ENCODE results near the gene SETD7. TPM values are rescaled to one million over a fixed set of nuclear protein-coding genes. Genes with fewer than 3 reads are reported as not detected.

Gene SETD7
- total RNA-seq: 48.4 and 85.6 TPM in 2 replicates

GRCh38 chr4:139556071-139556723, at the start of gene SETD7:
SETD7 (minus strand) TSS chr4:139556219; CDS start chr4:139556137, 82 bp downstream.

DNA sequence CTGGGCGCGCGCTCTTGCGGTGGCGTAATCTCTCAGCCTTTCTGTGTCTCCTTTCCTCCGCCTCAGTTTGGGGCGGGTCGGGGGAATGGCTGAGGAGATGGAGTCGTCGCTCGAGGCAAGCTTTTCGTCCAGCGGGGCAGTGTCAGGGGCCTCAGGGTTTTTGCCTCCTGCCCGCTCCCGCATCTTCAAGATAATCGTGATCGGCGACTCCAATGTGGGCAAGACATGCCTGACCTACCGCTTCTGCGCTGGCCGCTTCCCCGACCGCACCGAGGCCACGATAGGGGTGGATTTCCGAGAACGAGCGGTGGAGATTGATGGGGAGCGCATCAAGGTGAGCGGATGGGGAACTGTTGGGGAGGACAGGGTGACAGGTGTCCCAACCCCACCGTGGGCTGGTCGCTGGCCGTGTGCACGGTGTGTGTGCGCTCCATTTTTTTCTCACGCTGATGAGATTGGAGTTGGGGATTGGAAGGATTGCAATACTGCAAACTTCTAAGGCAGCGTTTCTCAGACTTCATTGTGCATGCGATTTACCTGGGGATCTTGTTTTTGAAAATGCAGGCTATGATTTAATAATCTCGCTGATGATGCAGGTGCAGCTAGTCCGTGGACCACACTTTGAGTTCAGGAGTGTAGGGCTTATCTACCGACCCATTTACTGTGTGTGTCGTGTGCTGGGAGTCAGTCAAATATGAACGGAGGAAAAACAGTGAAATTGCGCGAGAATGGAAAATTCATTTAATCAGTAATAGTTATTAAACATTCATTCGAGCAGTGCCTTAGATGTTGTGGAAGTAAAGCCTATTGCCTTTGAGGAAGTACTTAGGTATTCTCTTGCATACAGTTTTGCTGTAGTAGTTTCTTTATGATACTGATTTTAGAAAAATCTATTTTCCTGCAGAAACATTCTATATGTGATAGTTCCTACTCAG, 101.6 kb downstream of the SETD7 start, which contains the start of gene RAB33B:
TSS of gene RAB33B (plus strand) at position 11 of the 935 bp plus-strand sequence. CDS start at position 86, 75 bp downstream.

Other genes starting within 250 kb of the SETD7 start
- gene RAB33B, start 102.1 kb downstream of the SETD7 start, total RNA-seq: 8.7 and 8.8 TPM in 2 replicates
- 1.2 and 5.8 TPM in 2 replicates for gene MGST2, start 109.6 kb upstream of the SETD7 start, total RNA-seq

Measured in bronchial smooth muscle cell (primary cell).